ENCODE data around the gene MTMR1.

MTMR1 gene

DNA sequence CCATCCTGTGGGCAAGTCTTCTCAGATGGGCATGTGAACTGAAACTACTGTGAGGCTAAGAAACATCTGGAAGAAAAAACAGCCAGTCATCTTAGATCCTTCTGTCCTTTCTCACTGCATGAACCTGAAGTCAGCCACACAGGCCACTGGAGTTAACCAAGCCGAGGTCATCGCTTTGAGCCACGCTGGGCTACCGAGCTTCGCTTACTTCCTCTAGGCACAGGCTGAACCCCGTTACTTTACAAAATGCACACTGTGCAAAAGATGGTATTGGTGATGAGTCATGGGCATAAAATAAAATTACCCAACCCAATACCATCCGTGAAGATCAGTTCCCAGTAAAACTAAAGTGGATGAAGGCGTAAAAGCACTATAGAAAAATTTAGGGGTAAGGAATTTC, 86.2 kb downstream of the MTMR1 start:
- H3K36me3 ChIP-seq, result no peaks in the 10 kb centered on the region
- no peak overlapping the region for H3K27ac ChIP-seq
- no peaks in the 10 kb centered on the region for H3K9me3 ChIP-seq
- TF ChIP-seq, protein P1, sequence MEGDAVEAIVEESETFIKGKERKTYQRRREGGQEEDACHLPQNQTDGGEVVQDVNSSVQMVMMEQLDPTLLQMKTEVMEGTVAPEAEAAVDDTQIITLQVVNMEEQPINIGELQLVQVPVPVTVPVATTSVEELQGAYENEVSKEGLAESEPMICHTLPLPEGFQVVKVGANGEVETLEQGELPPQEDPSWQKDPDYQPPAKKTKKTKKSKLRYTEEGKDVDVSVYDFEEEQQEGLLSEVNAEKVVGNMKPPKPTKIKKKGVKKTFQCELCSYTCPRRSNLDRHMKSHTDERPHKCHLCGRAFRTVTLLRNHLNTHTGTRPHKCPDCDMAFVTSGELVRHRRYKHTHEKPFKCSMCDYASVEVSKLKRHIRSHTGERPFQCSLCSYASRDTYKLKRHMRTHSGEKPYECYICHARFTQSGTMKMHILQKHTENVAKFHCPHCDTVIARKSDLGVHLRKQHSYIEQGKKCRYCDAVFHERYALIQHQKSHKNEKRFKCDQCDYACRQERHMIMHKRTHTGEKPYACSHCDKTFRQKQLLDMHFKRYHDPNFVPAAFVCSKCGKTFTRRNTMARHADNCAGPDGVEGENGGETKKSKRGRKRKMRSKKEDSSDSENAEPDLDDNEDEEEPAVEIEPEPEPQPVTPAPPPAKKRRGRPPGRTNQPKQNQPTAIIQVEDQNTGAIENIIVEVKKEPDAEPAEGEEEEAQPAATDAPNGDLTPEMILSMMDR (IDR thresholded peaks at IDR 0.05), result no peak
- H3K4me3 ChIP-seq (ENCODE audit: low read depth in 1 of 2, low read length in 1 of 2), result no peak overlapping the region
- H3K4me1 ChIP-seq (ENCODE audit: control insufficient read depth in 1 of 2, insufficient read depth in 1 of 2, low read depth in 1 of 2, low read length in 1 of 2), result no peaks in the 10 kb centered on the region
- H3K27me3 ChIP-seq, result no peaks in the 10 kb centered on the region

DNA sequence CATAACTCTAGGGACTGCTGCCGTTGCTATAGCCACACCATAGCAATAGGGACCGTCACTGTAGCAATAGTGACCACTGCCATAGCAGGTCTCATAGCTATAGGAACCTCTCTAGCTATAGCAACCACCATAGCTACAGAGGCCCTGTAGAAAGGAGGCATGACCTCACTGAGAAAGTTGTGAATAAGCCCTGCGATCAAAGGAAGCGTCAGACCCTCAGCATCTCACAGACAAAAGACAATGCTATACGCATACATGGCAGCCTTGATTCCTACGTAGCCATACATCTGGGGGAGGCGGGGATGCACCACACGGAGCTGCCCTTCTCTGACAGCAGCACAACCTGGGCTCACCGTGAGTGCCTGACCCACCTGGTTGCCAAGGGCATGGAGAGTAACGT, 88.5 kb downstream of the MTMR1 start:
- Histone ChIP-seq H3K4me1 (ENCODE audit: control insufficient read depth in 1 of 2, insufficient read depth in 1 of 2, low read depth in 1 of 2, low read length in 1 of 2) (no peaks in the 10 kb centered on the region), H3K9me3 (no peaks in the 10 kb centered on the region), H3K4me3 (ENCODE audit: low read depth in 1 of 2, low read length in 1 of 2) (no peak overlapping the region), H3K27ac (no peak overlapping the region), H3K36me3 (no peaks in the 10 kb centered on the region), H3K27me3 (no peaks in the 10 kb centered on the region)
- TF ChIP-seq, protein P1 (IDR thresholded peaks at IDR 0.05), result no peak

DNA sequence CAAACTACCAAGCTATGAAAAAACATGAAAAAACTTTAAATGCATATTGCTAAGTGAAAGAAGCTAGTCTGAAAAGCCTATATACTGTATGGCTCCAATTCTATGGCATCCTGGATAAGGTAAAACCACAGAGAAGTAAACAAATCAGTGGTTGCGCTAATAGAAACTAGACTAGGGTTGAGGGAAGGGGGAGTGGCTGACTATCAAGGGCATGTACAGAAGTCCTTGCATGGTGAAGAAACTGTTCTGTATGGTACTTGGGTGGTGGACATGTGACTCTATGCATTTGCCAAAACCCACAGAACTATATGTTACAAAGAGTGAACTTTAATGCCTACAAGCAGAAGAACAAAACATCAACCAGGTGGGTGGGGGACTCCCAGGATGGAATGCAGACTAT, 96.8 kb downstream of the MTMR1 start:
- TF ChIP-seq, protein P1 (IDR thresholded peaks at IDR 0.05), result no peak

DNA sequence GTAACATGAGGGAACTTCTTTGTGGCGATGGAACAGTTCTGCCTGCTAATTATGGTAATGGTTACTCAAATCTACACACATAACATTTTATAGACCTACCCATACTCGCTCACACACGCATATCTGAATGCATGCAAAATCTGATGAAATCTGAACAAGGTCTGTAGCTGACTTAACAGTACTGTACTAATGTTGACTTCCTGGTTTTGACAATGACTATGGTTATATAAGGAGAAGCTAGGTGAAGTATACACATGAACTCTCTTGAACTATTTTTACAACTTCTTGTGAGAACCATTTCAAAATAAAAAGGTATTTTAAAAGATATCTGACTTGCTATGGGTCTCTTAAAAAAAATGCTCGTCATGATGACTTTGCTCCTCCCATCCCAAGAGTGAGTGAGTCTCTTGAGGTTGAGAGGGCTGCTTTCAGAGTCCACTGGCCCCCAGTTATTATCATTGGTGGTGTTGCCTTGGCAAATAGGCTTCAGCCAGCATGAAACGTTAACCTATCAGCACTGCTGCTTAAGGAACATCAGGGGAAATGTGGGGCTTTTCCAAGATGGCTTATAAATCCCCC, 99.8 kb downstream of the MTMR1 start:
- TF ChIP-seq, protein P1 (IDR thresholded peaks at IDR 0.05), result no peak
- Histone ChIP-seq H3K27me3 (no peaks in the 10 kb centered on the region), H3K4me3 (ENCODE audit: low read depth in 1 of 2, low read length in 1 of 2) (no peak overlapping the region), H3K9me3 (no peaks in the 10 kb centered on the region), H3K36me3 (no peaks in the 10 kb centered on the region), H3K27ac (no peak overlapping the region), H3K4me1 (ENCODE audit: control insufficient read depth in 1 of 2, insufficient read depth in 1 of 2, low read depth in 1 of 2, low read length in 1 of 2) (no peaks in the 10 kb centered on the region)

More for the DNA sequence above, 96.8 kb downstream of the MTMR1 start:
- no peaks in the 10 kb centered on the region for H3K27me3 ChIP-seq
- no peaks in the 10 kb centered on the region for H3K4me1 ChIP-seq (ENCODE audit: control insufficient read depth in 1 of 2, insufficient read depth in 1 of 2, low read depth in 1 of 2, low read length in 1 of 2)
- no peak overlapping the region for H3K27ac ChIP-seq
- H3K9me3 ChIP-seq, result no peaks in the 10 kb centered on the region
- no peaks in the 10 kb centered on the region for H3K36me3 ChIP-seq
- no peak overlapping the region for H3K4me3 ChIP-seq (ENCODE audit: low read depth in 1 of 2, low read length in 1 of 2)

DNA sequence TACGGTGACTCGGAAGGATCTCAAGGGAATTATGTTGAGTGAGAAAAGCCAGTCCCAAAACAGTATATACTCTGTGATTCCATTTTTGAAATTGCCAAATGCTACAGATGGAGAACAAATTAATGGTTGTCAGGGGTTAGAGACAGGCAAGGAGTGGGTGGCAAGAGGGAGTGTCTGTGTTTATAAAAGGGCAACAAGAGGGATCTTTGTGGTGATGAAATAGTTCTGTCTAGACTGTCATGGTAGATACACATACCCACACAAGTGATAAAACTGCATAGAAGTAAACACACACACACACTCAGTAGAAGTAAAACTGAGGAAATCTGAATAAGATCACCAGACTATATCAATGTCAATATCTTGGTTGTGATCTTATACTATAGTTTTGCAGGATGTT, 112.5 kb downstream of the MTMR1 start:
- no peak overlapping the region for H3K4me3 ChIP-seq (ENCODE audit: low read depth in 1 of 2, low read length in 1 of 2)
- H3K27me3 ChIP-seq, result no peaks in the 10 kb centered on the region
- TF ChIP-seq, protein P1 (IDR thresholded peaks at IDR 0.05), result no peak

DNA sequence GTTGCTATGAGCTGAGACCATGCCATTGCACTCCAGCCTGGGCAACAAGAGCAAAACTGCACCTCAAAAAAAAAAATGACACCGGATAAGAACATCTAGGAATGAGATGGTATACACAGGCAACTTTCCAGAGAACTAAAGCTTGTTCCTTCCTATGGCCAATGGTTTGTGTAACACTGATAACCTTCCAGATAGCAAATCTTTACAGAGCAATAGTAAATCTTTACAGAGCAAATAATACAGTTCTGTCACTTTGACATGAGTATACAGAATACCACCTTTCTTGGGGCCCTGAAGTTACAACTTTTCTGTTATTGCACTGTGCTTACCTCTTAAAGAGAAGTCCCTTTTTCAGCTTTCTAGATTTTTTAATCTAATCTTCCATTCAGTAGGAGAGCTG, 113.6 kb downstream of the MTMR1 start:
- no peaks in the 10 kb centered on the region for H3K4me1 ChIP-seq (ENCODE audit: control insufficient read depth in 1 of 2, insufficient read depth in 1 of 2, low read depth in 1 of 2, low read length in 1 of 2)
- TF ChIP-seq, protein P1 (IDR thresholded peaks at IDR 0.05), result no peak
- H3K27ac ChIP-seq, result no peak overlapping the region
- no peaks in the 10 kb centered on the region for H3K9me3 ChIP-seq
- no peaks in the 10 kb centered on the region for H3K36me3 ChIP-seq
- H3K27me3 ChIP-seq, result no peaks in the 10 kb centered on the region
- no peak overlapping the region for H3K4me3 ChIP-seq (ENCODE audit: low read depth in 1 of 2, low read length in 1 of 2)

More for the DNA sequence above, 112.5 kb downstream of the MTMR1 start:
- H3K9me3 ChIP-seq, result no peaks in the 10 kb centered on the region
- H3K36me3 ChIP-seq, result no peaks in the 10 kb centered on the region
- H3K4me1 ChIP-seq (ENCODE audit: control insufficient read depth in 1 of 2, insufficient read depth in 1 of 2, low read depth in 1 of 2, low read length in 1 of 2), result no peaks in the 10 kb centered on the region
- H3K27ac ChIP-seq, result no peak overlapping the region
